Left forelimb (tissue), 1 donor: ENCODE measurements around the gene SKA2.
"Not testable (repeated sequence)": the region's sequence is repeated elsewhere in the genome, so short reads cannot be mapped to it uniquely, and the experiment has no call there.

ENCODE experiments used
- DNase-seq: peaks from one replicate; pipeline ENCODE4 v3.0.0-alpha.2; 2018; ENCODE audit warnings: low spot score

The SKA2 gene

GRCh38 chr17:59154721-59155438 is at the start of gene SKA2:
SKA2 (minus strand) TSS chr17:59155186; CDS start chr17:59155163, 23 bp downstream.
- DNase-seq: peak; percentile 97

- no peak for DNase-seq
Measured at GRCh38 chr17:59202320-59202719, 47.3 kb upstream of the SKA2 start.

GRCh38 chr17:59199398-59199797 is 44.4 kb upstream of the SKA2 start:
- no peak for DNase-seq

GRCh38 chr17:59193336-59193862 is 38.4 kb upstream of the SKA2 start:
- no peak for DNase-seq

GRCh38 chr17:59190806-59191205 is 35.8 kb upstream of the SKA2 start:
- no peak for DNase-seq

- no peak for DNase-seq
Measured at GRCh38 chr17:59186850-59187249, 31.9 kb upstream of the SKA2 start.

GRCh38 chr17:59185997-59186396 is 31.0 kb upstream of the SKA2 start:
- no peak for DNase-seq

GRCh38 chr17:59181481-59181880 is 26.5 kb upstream of the SKA2 start:
- no peak for DNase-seq

- no peak for DNase-seq
Measured at GRCh38 chr17:59180626-59181025, 25.6 kb upstream of the SKA2 start.

- not testable (repeated sequence) for DNase-seq
Measured at GRCh38 chr17:59179601-59180000, 24.6 kb upstream of the SKA2 start.

GRCh38 chr17:59178266-59178985 is 23.4 kb upstream of the SKA2 start:
- DNase-seq: no peak

GRCh38 chr17:59175076-59175475 is 20.1 kb upstream of the SKA2 start:
- no peak for DNase-seq

- DNase-seq: no peak
Measured at GRCh38 chr17:59174671-59175070, 19.7 kb upstream of the SKA2 start.

- DNase-seq: peak; percentile 34
Measured at GRCh38 chr17:59172436-59173004, 17.5 kb upstream of the SKA2 start.

- no peak for DNase-seq
Measured at GRCh38 chr17:59167571-59168001, 12.6 kb upstream of the SKA2 start.

GRCh38 chr17:59165933-59166342 is 11.0 kb upstream of the SKA2 start:
- DNase-seq: no peak

- DNase-seq: no peak
Measured at GRCh38 chr17:59161477-59161876, 6.5 kb upstream of the SKA2 start.

GRCh38 chr17:59160157-59161025 is 5.4 kb upstream of the SKA2 start:
- no peak for DNase-seq

- no peak for DNase-seq
Measured at GRCh38 chr17:59155439-59156177, 622 bp upstream of the SKA2 start, which contains the start of gene PRR11. PRR11 (plus strand) TSS chr17:59155746; CDS start chr17:59169753, 14,007 bp downstream.

- no peak for DNase-seq
Measured at GRCh38 chr17:59154292-59154720, 680 bp downstream of the SKA2 start.

GRCh38 chr17:59152925-59153324 is 2.1 kb downstream of the SKA2 start:
- DNase-seq: no peak
